Left kidney (tissue), 2 donors: ENCODE results near the gene SMURF2. TPM values are rescaled to one million over a fixed set of nuclear protein-coding genes. Genes with fewer than 3 reads are reported as not detected.

ENCODE experiments used
- DNase-seq: peaks from one replicate; pipeline ENCODE4 v3.0.0-alpha.2; 2013
- polyA plus RNA-seq: library from polyadenylated mRNA; unstranded; fragments of 120-200 nt; gene quantifications from one replicate; pipeline ENCODE4 v1.2.1, GENCODE V29; 2013; ENCODE audit not compliant: insufficient read length

SMURF2 gene
- polyA plus RNA-seq, 1 donor = 42.5 TPM

DNA sequence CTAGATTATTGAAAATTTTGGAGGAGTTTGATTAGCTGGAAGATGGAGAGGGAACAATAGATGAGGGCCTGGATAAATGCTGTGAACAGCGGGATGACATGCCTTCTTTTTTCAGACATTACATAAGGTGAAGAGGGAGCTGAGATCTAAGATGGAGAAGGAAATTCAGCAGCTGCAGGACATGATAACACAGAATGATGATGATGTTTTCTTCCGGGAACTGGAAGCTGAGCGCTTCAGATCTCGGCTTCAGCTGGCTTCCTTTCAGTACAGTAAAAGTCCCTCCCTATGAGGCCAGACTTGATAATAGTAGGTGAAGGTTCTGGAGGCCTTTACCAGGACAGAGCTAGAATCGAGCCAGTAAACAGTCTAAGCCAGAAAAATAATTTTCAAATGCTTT, 124.6 kb downstream of the SMURF2 start:
- no peak for DNase-seq

DNA sequence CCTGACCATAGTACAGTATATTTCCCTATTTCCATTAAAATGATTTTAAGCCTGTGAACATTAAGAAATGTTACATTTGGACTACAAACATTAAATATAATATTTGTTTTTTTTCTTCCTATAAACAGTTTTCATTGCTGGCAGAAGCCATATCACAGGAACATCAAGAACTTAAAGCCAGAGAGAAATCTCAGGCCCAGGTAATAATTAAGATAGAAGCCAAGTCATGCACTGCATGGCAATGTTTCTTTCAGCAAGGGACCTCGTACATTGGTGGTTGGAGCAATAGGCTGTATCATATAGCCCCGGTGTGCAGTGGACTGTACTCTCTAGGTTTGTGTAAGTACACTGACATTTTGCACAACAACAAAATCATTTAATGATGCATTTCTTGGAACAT, 125.2 kb downstream of the SMURF2 start:
- DNase-seq = no peak

GRCh38 chr17:64535357-64535756, 126.8 kb downstream of the SMURF2 start:
- no peak for DNase-seq

DNA sequence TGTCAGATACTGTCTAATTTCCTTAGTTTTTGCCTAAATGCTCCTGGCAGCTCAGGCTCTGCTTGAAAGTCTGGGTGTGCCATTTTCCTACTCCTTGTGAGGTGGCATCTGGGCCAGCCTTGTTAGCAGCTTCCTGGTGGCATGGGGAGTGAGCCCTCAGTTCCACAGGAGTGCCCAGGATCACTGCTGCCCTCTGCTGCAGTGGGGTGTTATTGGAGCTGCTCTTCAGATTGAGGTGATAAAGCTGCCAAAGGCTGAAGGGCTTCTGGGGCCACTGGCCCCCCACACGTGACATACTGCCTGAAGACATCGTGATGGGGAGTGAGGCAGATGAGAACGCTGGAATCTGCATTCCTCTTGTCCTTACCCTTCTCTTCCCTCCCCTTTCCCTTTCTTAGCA, 127.9 kb downstream of the SMURF2 start:
- no peak for DNase-seq

GRCh38 chr17:64533784-64534183, 128.3 kb downstream of the SMURF2 start:
- no peak for DNase-seq

GRCh38 chr17:64532409-64532808, 129.7 kb downstream of the SMURF2 start:
- DNase-seq = no peak

GRCh38 chr17:64531955-64532371, 130.1 kb downstream of the SMURF2 start:
- DNase-seq = no peak

DNA sequence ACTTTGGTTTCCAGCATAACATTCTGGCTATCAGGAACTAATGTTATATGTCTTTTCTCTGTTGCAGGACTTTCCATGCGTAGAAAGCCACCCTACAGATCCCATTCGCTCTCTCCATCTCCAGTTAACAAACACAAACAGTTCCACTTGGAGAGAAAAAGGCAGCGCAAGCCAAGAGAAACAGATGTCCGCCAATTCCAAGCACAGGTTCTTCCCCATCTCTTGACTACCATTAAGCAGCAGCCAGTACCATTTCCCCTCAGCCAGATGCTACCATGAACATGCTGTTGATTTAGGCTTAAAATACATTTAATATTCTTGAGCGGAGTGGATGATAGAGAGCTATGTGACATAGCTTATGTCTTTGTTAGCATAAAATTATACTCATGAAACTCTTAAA, 132.9 kb downstream of the SMURF2 start:
- no peak for DNase-seq

DNA sequence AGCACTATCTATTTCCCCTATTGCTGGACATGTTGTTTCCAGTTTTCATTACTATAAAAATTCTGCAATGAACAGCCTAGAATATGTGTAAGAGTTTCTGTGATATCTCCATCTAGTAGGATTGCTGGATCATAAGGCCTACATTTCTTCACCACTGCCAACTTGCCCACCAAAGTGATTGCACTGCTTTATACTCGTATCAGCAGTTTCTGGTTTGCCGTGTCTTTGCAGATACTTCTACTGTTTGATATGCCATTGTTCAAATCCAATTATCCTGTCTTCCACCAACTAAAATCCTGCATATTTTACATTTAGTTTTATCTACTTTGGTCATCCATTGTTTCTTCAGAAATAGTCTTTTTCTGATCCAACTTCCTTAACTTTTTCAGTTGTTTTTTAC, 134.2 kb downstream of the SMURF2 start:
- DNase-seq = no peak

DNA sequence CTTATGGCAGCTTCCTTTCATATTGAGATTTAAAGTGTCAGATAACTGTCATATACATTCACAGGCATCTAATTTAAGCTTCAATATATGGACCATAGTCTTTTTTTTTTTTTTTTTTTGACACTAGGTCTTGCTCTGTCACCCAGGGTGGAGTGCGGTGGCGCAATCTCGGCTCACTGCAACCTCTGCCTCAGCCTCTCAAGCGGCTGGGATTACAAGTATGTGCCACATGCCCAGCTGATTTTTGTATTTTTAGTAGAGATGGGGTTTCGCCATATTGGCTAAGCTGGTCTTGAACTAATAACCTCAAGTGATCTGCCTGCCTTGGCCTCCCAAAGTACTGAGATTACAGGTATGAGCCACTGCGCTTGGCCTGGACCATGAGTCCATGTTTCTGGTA, 141.7 kb downstream of the SMURF2 start:
- DNase-seq = no peak

- no peak for DNase-seq
Measured at GRCh38 chr17:64519601-64520000, 142.5 kb downstream of the SMURF2 start.

GRCh38 chr17:64515829-64516228, 146.3 kb downstream of the SMURF2 start:
- no peak for DNase-seq

GRCh38 chr17:64515419-64515818, 146.7 kb downstream of the SMURF2 start:
- no peak for DNase-seq

DNA sequence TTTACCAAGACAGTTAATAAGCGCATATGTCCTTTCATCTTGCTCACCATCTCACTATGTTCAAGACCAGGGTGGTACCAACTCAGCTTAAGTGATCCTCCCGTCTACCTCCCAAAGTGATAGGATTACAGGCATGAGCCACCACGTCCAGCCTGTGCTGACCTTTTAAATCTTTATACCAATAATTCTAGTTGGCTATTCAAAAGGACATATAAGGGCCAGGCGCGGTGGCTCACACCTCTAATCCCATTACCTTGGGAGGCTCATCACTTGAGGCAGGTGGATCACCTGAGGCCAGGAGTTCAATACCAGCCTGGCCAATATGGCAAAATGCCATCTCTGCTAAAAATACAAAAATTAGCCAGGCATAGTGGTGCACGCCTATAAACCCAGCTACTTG, 152.9 kb downstream of the SMURF2 start:
- DNase-seq = no peak

DNA sequence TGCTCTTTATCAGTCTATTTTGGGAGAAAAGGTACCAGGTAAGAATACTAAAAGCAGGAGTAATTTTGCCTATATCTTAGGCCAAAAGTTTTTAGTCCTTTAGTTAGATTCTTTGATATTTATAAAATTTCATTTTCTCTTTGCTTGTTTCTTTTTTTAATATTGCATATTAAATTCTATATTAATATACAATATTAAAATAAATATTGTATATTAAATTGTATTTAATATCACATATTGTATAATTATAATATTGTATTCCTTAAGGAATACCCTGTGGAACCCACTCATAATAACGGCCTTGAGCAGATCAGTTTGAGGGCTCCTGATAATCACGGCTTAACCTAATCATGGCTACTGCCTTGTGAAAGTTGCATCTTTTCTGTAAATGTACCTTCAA, 153.4 kb downstream of the SMURF2 start:
- no peak for DNase-seq

GRCh38 chr17:64507413-64507782, 154.7 kb downstream of the SMURF2 start:
- DNase-seq = peak; percentile 86

GRCh38 chr17:64506576-64507412, 155.3 kb downstream of the SMURF2 start, which contains the start of gene CEP95:
TSS of gene CEP95 (plus strand) at chr17:64506977. CDS start at chr17:64507098, 121 bp downstream.
- peak; percentile 95 for DNase-seq

GRCh38 chr17:64506201-64506575, 155.9 kb downstream of the SMURF2 start, which contains the start of gene DDX5:
TSS of gene DDX5 (minus strand) at chr17:64506289. CDS start at chr17:64506119, 170 bp downstream.
- DNase-seq = peak; percentile 95

GRCh38 chr17:64505340-64506200, 156.5 kb downstream of the SMURF2 start:
- DNase-seq = peak; percentile 92

DNA sequence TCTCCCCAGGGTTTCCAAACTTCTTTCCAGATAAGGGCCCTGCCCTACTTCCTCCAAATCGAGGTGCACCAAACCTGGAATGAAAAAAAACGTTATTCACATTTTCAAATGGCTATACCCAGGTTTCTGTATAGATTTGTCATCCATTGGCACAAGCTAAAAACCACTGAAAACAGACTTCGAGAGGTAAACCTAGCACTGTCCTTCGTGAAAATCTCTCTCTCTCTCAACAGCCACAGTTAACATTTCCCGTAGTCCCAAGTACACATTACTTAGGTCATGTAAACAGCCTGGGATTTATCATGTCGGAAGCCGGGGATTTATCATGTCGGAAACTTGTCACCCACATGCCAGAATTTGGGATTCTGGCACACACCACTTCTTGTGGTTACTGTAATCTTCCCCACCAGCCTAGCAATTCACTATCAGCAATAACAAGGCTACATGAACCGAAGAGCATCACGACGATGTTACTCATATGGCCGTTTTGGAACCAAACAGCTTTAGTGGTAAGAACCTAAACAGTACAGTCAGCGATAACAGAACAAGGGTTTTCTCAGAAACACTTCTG, 157.3 kb downstream of the SMURF2 start:
- no peak for DNase-seq

DNA sequence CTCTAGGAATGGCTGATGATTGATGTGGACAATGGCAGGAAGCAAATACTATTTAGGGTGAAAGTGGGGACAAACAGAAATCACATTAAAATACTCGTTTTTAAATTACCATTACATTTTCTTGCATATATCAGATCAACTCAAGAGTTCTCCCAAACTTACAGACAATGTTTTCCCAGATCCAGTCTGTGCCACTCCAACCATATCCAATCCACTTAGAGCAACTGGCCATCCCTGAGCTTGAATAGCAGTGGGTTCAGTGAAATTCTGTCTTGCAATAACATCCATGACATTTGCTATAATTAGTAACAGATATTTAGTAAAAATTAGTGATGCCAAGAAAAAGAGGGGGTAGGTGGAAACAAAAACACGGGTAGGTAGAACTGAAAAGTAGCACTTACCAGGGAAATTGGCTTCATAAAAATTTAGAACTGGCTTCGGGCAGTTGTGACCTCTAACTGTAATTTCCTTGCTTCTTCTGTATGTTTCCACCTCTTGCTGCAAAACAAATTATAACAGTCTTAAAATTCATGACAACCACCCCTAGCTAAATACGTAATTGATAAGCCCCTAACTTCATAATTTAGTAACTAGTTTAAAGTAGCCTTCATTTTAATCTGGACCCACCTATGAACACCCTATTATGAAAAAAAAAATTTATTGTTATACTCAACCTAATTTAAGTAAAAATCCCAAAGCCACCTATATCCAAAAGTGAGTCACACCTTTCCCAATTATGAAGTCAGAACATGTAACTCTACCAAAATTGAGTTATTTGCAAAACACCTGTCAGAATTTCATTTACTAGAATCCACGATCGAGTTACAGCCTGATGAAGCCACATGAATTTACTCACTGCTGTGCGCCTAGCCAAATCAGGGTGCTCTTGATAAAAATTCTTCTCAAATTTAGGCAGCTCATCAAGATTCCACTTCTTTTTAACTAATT, 158.0 kb downstream of the SMURF2 start:
- no peak for DNase-seq

DNA sequence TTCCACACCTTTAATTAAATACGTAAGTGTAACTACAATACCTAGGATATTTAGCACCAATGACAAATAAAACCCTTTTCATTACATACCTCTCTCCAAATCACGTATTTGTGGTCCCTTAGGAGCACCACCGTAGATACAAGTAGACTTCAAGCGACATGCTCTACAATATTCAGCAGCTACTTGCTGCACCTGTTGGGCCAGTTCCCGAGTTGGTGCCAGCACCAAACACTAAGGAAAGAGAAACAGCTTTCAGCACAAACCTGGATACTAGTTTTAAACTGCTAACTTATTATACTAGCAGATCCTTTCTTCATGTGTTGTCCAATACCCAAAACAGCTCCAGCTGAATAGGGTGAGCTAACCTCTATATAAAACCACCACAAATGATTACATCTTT, 158.8 kb downstream of the SMURF2 start:
- no peak for DNase-seq
